ENCODE data around the gene RAB3B. TPM values are rescaled to one million over a fixed set of nuclear protein-coding genes. Genes with fewer than 3 reads are reported as not detected.

The RAB3B gene
- total and polyA plus RNA-seq, 9 of the 15 experiments (the other 6 are each of a cell fraction or from before 2014, with no cell fraction given) = 0.07 to 0.47 (median 0.27) TPM

DNA sequence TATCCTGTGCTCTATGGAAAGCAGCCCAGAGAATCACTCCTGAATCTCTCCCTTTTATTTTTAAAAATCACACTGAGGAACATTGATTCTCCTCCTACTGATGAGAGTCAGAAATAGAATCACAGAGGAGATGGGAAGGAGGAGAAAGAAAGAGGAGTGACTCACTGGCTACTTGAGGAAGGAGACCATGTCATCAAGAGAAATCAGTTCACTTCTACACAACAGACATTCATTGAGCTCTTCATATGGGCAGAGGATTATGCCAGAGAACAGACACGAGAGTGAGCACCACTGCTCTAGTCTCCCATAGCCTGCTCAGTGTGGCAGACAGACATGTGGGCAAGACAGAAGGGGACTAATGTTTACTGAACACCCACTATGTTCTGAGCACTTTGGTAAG, 44.2 kb downstream of the RAB3B start:
- POLR2A ChIA-PET = interaction anchor here (0.6 to 1.3 kb wide), 5 partner anchors 8 to 215 kb away, joined by 3 to 5 read pairs (median 4); no protein-coding TSS in a partner anchor
- no peaks in the 10 kb centered on the region for H3K9me3 ChIP-seq (replicated peaks; ENCODE audit: control insufficient read depth, insufficient read depth, low read depth, low read length)
- intact Hi-C loops (cut with micrococcal nuclease) (no loop called here), in situ Hi-C loops (cut with MboI) (no loop called here)
- H2AFZ ChIP-seq (ENCODE audit: low read depth, low read length) = no peak overlapping the region
- no peaks in the 10 kb centered on the region for H4K20me1 ChIP-seq (replicated peaks; ENCODE audit: control insufficient read depth, insufficient read depth, low read length)
- TF ChIP-seq, protein P1, sequence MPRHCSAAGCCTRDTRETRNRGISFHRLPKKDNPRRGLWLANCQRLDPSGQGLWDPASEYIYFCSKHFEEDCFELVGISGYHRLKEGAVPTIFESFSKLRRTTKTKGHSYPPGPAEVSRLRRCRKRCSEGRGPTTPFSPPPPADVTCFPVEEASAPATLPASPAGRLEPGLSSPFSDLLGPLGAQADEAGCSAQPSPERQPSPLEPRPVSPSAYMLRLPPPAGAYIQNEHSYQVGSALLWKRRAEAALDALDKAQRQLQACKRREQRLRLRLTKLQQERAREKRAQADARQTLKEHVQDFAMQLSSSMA (CRISPR knock-in tag; IDR thresholded peaks at IDR 0.05) = no peak
- TF ChIP-seq HSF4 (CRISPR knock-in tag; IDR thresholded peaks at IDR 0.05; ENCODE audit: borderline replicate concordance) (no peak), POLR3G (IDR thresholded peaks at IDR 0.05; ENCODE audit: extremely low read depth, insufficient read length, insufficient replicate concordance) (no peak), ETV1 (tag; conservative IDR thresholded peaks at IDR 0.05; ENCODE audit: low read depth) (no peak), CHCHD3 (CRISPR knock-in tag; IDR thresholded peaks at IDR 0.05) (no peak), HCFC1 (IDR thresholded peaks at IDR 0.05; ENCODE audit: low read depth, low read length) (no peak), SIN3B (IDR thresholded peaks at IDR 0.05; ENCODE audit: low read depth) (no peak), ZNF668 (CRISPR knock-in tag; IDR thresholded peaks at IDR 0.05) (no peak), SIX5 (IDR thresholded peaks at IDR 0.05; ENCODE audit: borderline replicate concordance in 1 of 2, insufficient read depth in 1 of 2, low read depth in 1 of 2, low read length in 2 of 2) (no peak), ZNF785 (CRISPR knock-in tag; IDR thresholded peaks at IDR 0.05) (no peak), GABPB2 (CRISPR knock-in tag; conservative IDR thresholded peaks at IDR 0.05) (no peak), ZNF583 (CRISPR knock-in tag; IDR thresholded peaks at IDR 0.05) (no peak)
- TF ChIP-seq, protein P2, sequence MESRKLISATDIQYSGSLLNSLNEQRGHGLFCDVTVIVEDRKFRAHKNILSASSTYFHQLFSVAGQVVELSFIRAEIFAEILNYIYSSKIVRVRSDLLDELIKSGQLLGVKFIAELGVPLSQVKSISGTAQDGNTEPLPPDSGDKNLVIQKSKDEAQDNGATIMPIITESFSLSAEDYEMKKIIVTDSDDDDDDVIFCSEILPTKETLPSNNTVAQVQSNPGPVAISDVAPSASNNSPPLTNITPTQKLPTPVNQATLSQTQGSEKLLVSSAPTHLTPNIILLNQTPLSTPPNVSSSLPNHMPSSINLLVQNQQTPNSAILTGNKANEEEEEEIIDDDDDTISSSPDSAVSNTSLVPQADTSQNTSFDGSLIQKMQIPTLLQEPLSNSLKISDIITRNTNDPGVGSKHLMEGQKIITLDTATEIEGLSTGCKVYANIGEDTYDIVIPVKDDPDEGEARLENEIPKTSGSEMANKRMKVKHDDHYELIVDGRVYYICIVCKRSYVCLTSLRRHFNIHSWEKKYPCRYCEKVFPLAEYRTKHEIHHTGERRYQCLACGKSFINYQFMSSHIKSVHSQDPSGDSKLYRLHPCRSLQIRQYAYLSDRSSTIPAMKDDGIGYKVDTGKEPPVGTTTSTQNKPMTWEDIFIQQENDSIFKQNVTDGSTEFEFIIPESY (CRISPR knock-in tag; IDR thresholded peaks at IDR 0.05) = no peak
- TF ChIP-seq, protein P3, sequence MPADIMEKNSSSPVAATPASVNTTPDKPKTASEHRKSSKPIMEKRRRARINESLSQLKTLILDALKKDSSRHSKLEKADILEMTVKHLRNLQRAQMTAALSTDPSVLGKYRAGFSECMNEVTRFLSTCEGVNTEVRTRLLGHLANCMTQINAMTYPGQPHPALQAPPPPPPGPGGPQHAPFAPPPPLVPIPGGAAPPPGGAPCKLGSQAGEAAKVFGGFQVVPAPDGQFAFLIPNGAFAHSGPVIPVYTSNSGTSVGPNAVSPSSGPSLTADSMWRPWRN (IDR thresholded peaks at IDR 0.05; ENCODE audit: low read depth) = no peak
- DNase-seq (ENCODE audit: extremely low read depth in 1 of 4, low spot score in 3 of 4) (no peak), ATAC-seq (no peak), FAIRE-seq (no peak)
- H3K27me3 ChIP-seq (ENCODE audit: control insufficient read depth in 2 of 2, insufficient read depth in 2 of 2, low read length in 2 of 2) = peaks cover 0 to 4% of the 10 kb centered on the region in 2 experiments; a peak in 2 of 5 replicates
- no peak overlapping the region for H3K27ac ChIP-seq (ENCODE audit: extremely low read depth, low read depth, low read length)
- no peaks in the 10 kb centered on the region for H3K4me1 ChIP-seq (replicated peaks in 1 of 2; ENCODE audit: control insufficient read depth in 2 of 2, insufficient read depth in 2 of 2, low read length in 2 of 2)
- no peak overlapping the region for H3K4me2 ChIP-seq (ENCODE audit: insufficient read depth, low read length)
- no peaks in the 10 kb centered on the region for H3K36me3 ChIP-seq (ENCODE audit: control insufficient read depth, insufficient read depth, low read length)
- H3K9ac ChIP-seq (ENCODE audit: insufficient read depth in 1 of 2, low read depth in 2 of 2, low read length in 2 of 2) = no peak overlapping the region
- no peaks in the 10 kb centered on the region for H3K9me1 ChIP-seq (ENCODE audit: control insufficient read depth, insufficient read depth, low read length)
- CTCF ChIA-PET (ENCODE audit: low intra/inter-chr PET ratio) = no interaction called here
- BruUV-seq (replicated peaks) = no TSS peak
- 17% methylated on average over 1 of the region's 1 CpG for WGBS (ENCODE audit: insufficient coverage, low coverage, missing lambda C conversion rate)
- no peaks in the 10 kb centered on the region for H3K79me2 ChIP-seq (ENCODE audit: control insufficient read depth, insufficient read depth, low read length)
- H3K4me3 ChIP-seq = no peak overlapping the region
